ENCODE results near the gene TMCC1. TPM values are rescaled to one million over a fixed set of nuclear protein-coding genes. Genes with fewer than 3 reads are reported as not detected.
A peak's percentile ranks its signal among the peaks of the same experiment; 100 is the strongest.

The TMCC1 gene
- total and polyA plus RNA-seq, 12 donors, result 5.3 to 36.0 (median 27.2) TPM

- peak; percentile 22 to 29 for DNase-seq
- H3K4me1 ChIP-seq, result peaks cover 34 to 100% (median 89%) of the 10 kb centered on the region in 9 donors
- intact Hi-C loops (cut with DNase I), result no loop called here
- H3K36me3 ChIP-seq, result no peaks in the 10 kb centered on the region
- H3K27me3 ChIP-seq, result no peaks in the 10 kb centered on the region
- peak overlapping the region in 9 of 10 donors; percentile 39 to 100 (median 84) for H3K27ac ChIP-seq
- H3K4me3 ChIP-seq, result no peak overlapping the region
- TF ChIP-seq CTCF (IDR thresholded peaks at IDR 0.05), result no peak
- no peaks in the 10 kb centered on the region for H3K9me3 ChIP-seq
- 73 to 78% methylated on average over 8 of the region's 8 CpGs for WGBS, 2 donors
- ATAC-seq, result peak in 5 of 8 donors; percentile 4 to 30 (median 12)
Measured at GRCh38 chr3:129615751-129616281, 277.7 kb downstream of the TMCC1 start.

- H3K27ac ChIP-seq, result peak overlapping the region; percentile 44 to 100 (median 78)
- WGBS, 2 donors, result 38 to 66% methylated on average over 5 of the region's 5 CpGs
- peaks cover 34 to 100% (median 89%) of the 10 kb centered on the region in 9 donors for H3K4me1 ChIP-seq
Measured at GRCh38 chr3:129614927-129615363, 278.6 kb downstream of the TMCC1 start.

DNA sequence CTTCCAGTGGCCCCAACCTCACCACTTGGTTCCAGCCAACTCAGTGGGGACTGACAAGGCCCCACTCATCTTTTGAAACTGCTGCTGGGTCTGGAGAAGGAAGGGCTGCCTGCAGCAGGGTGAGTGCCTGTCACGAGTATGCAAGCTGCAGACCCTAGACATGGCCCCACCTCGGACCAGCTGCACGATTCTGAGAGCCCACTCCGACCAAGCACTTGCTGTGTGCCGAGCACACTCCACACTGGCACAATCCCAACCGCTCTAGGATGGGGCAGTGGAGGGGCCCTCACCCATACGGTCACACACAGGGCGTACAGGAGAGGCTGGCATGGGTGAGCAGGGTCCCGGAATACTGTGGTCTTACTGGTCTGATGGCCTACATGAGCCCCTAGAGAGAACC, 279.1 kb downstream of the TMCC1 start:
- WGBS, 2 donors, result 84 to 94% methylated on average over 9 of the region's 9 CpGs
- peak; percentile 12 to 15 for DNase-seq
- Histone ChIP-seq H3K36me3 (no peaks in the 10 kb centered on the region), H3K27me3 (no peaks in the 10 kb centered on the region), H3K9me3 (no peaks in the 10 kb centered on the region), H3K27ac (peak overlapping the region in 9 of 10 donors; percentile 40 to 100 (median 84)), H3K4me1 (peaks cover 33 to 100% (median 89%) of the 10 kb centered on the region in 9 donors), H3K4me3 (no peak overlapping the region)
- no peak for ATAC-seq
- TF ChIP-seq CTCF (IDR thresholded peaks at IDR 0.05), result no peak
- intact Hi-C loops (cut with DNase I), result loop anchor here in 2 of 10 donors (5.0 kb wide), 2 partner anchors 112 to 122 kb away; no protein-coding TSS in a partner anchor

More at GRCh38 chr3:129614927-129615363, 278.6 kb downstream of the TMCC1 start:
- Histone ChIP-seq H3K27me3 (no peaks in the 10 kb centered on the region), H3K4me3 (no peak overlapping the region), H3K36me3 (no peaks in the 10 kb centered on the region), H3K9me3 (no peaks in the 10 kb centered on the region)
- ATAC-seq, result peak; percentile 24 to 63 (median 54)
- intact Hi-C loops (cut with DNase I), result loop anchor here in 2 of 10 donors (5.0 kb wide), 2 partner anchors 113 to 123 kb away; no protein-coding TSS in a partner anchor
- peak; percentile 67 to 82 for DNase-seq
- TF ChIP-seq CTCF (IDR thresholded peaks at IDR 0.05), result no peak

GRCh38 chr3:129613367-129613740, 280.2 kb downstream of the TMCC1 start:
- ATAC-seq (no peak), DNase-seq (no peak)
- Histone ChIP-seq H3K4me3 (no peak overlapping the region), H3K36me3 (no peaks in the 10 kb centered on the region), H3K27ac (peak overlapping the region in 4 of 10 donors; percentile 73 to 98 (median 84)), H3K4me1 (peaks cover 29 to 100% (median 89%) of the 10 kb centered on the region in 9 donors), H3K9me3 (no peaks in the 10 kb centered on the region), H3K27me3 (no peaks in the 10 kb centered on the region)
- 89 to 91% methylated on average over 3 of the region's 3 CpGs for WGBS, 2 donors
- no peak for TF ChIP-seq CTCF (IDR thresholded peaks at IDR 0.05)
- intact Hi-C loops (cut with DNase I), result loop anchor here in 2 of 10 donors (5.0 kb wide), 2 partner anchors 111 to 121 kb away; no protein-coding TSS in a partner anchor
